CD1c-positive myeloid dendritic cell (primary cell): ENCODE measurements around the gene SLC22A17.

Source experiments
- DNase-seq: peaks from one replicate; pipeline ENCODE4 v3.0.0-alpha.2; 2016; ENCODE audit errors: extremely low spot score

The SLC22A17 gene

DNA sequence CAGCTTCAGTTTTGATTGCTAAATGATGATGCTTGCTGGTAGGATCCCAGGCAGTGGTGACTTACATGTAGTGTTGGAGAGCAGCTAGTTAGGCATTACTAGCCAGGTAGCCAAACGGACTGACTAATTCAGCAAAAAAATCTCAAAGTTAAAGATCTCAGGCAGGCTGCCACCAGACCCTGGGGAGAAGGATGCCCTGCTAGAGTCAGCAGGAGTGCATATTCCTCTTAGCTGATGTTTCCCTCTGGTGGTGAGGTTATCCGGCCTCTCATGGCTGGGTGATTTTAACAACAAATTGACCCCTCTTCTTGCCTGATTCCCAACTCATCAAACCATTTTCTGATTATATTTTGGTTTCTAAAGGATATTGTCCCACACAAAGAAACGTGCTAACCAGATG is 9.5 kb upstream of the SLC22A17 start:
- no peak for DNase-seq

- DNase-seq: no peak
Observed at GRCh38 chr14:23361763-23362162, 9.1 kb upstream of the SLC22A17 start.

DNA sequence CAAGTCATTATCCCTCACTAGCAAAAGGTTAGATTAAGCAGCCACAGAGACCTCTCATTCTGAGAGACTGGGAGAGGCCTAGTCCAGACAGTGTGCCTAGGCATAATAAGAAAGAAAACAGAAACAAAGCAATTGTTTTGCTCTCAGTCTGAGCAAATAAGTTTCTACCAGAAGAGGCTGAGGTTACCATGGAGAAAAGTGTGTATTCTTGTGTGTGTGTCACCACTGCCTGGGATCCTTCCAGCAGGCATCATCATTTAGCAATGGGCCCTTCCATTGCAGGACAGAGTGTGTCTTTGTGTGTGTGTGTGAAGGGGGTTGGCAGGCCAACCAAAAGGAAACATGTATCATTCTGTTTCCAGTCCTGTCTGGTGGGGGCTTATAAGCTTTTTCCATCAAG is 8.6 kb upstream of the SLC22A17 start:
- DNase-seq: no peak

DNA sequence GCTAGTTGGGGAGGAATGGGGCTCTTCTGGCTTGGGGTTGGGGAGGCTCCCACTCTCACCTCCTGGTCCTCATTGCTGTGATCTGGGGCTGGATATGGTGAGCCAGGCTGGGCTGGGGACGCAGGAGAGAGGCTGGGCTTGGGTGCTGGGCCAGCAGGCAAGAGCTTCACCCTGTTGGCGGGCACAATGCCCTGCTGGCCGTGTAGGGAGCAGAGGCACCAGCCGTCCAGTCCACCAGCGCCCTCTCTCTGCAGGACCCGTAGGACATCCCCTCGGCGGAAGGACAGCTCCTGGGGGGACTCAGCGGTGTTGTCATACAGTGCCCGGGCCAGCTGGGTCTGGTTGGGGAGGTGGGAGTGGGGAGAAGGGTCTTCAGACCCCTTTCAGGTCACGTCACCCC is 7.8 kb upstream of the SLC22A17 start:
- DNase-seq: no peak

DNA sequence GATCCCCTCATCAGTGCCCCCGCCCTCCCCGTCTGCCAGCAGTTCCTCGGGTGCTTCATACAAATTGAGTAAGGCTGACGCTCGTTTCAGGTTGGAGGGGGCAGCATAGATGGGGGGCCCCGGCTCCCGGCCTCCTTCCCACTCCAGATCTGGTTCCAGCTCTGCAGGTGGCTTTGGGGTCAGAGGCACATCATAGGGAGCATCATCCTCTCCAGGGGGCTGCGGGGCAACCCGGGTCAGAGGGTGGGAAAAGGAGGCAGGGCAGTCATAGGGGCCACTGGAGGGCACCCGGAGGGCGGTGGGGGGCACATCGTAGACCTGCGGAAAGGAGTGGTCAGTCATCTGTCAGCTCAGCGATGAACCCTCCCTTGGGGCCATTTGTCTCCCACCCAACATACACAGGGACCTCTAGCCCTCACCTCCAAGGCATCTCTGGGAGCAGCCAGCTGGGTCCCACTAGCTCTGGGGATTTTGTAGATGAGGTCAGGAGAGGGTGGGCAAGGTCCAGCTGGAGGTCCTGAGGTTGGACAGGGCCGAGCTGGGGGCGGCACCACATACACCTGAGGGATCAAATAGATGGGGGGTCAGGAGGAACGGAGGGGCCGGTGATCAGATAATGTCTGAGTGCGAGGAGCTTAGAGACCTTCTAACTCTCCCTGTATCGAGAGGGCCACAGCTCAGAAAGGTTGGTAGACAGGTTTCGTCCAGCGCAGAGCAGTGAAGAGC is 7.2 kb upstream of the SLC22A17 start:
- no peak for DNase-seq

- DNase-seq: no peak
Observed at GRCh38 chr14:23359167-23359626, 6.5 kb upstream of the SLC22A17 start.

GRCh38 chr14:23358553-23359166 is 6.0 kb upstream of the SLC22A17 start:
- no peak for DNase-seq

- DNase-seq: no peak
Observed at GRCh38 chr14:23358042-23358441, 5.4 kb upstream of the SLC22A17 start.

GRCh38 chr14:23357261-23357660 is 4.6 kb upstream of the SLC22A17 start:
- DNase-seq: no peak

DNA sequence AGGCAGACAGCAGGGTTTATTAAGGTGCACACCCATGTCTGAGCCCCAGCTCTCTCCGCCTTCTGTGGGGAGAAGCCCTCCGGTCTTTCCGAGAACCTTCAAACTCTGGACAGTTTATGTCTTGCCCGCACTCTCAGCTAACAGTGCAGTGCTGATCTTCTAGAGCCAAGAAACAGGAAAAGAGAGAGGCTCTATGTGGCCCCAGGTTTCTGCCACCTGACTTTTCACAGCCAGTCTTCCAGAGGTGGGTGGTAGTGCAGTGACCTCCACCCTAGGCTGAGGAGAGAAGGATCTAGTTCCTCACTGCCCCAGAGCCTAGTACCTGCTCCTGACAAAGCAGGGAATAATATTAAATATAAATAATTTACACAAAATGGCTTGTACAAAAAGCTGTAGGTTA is 4.0 kb upstream of the SLC22A17 start:
- no peak for DNase-seq

DNA sequence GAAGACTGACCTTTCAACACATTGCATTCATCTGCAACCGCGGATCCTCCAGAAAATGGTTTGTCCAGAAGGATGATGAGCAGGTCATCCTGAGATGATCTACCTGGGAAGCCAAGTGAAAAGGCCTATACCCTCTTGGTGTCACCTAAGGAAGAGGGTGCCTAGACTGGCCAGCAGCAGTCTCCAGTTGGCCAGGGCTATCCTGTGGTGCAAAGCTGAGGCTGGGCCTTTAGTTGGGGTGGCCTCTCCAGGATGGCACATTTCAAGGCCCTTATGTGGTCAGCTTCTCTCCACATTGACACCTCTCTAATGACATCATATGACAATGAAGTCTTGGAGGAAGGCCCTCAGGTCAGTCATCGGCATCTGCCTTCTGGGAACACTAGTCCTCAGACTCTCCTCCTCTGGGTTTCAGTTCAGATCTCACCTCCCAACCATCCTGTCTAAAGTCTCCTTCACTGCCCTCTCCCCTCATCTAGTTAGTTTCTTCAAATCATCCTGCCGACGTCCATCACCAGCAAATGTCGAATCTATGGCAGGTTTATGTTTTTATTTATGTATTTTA is 3.3 kb upstream of the SLC22A17 start:
- no peak for DNase-seq

- no peak for DNase-seq
Observed at GRCh38 chr14:23354990-23355389, 2.3 kb upstream of the SLC22A17 start.

- DNase-seq: no peak
Observed at GRCh38 chr14:23353433-23353780, 720 bp upstream of the SLC22A17 start.

GRCh38 chr14:23351681-23352505 is 794 bp downstream of the SLC22A17 start:
- no peak for DNase-seq

DNA sequence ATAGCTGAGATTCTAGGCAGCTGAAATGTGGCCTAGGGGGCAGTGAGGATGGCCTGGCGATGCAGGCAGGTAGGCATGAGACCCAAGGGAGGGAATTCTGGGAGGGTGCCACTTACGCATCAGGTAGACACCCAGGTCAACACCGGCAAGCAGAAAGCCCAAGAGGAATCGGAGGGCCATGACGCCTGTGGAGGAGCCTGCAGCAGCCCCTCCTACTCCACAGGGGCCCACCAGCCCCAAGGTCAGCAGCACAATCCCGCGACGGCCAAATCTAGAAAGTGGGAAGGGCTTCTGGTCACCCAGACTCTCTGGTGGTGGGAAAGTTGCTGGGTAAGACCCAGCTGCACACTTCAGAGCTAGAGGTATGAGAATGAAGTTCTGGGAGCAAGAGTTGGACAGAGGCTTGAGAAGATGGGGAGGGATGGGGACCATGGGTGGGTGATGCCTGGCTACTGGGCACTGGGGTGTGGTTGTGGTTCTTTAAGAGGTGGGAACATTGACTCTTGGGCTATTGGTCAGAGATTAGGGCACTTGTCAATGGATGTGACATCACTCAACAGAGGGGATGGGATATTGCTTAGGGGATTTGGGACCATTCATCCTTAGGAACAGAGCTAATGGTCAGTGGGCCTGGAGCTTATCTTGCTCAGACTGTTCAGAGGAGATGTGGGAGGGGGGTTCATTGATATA is 3.4 kb downstream of the SLC22A17 start:
- DNase-seq: no peak

DNA sequence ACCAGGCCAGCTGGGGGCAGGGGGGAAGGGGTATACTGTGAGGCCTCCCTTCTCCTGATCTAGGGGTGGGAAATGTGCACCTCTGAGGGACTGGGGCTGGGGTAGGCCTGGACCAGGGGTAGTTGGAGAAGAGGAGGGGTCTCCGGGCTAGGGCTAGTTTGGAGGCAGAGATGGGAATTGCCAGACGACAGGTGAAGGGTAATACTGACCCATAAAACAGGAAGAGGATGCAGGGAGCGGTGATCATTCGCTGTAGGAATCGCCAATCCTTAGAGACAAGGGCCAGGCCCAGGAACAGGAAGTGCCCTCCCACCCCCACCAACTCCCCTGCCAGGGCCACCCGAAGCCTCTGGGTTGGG is 4.4 kb downstream of the SLC22A17 start:
- no peak for DNase-seq

- DNase-seq: no peak
Observed at GRCh38 chr14:23347406-23348296, 5.0 kb downstream of the SLC22A17 start.

GRCh38 chr14:23346693-23347405 is 5.8 kb downstream of the SLC22A17 start:
- DNase-seq: no peak

DNA sequence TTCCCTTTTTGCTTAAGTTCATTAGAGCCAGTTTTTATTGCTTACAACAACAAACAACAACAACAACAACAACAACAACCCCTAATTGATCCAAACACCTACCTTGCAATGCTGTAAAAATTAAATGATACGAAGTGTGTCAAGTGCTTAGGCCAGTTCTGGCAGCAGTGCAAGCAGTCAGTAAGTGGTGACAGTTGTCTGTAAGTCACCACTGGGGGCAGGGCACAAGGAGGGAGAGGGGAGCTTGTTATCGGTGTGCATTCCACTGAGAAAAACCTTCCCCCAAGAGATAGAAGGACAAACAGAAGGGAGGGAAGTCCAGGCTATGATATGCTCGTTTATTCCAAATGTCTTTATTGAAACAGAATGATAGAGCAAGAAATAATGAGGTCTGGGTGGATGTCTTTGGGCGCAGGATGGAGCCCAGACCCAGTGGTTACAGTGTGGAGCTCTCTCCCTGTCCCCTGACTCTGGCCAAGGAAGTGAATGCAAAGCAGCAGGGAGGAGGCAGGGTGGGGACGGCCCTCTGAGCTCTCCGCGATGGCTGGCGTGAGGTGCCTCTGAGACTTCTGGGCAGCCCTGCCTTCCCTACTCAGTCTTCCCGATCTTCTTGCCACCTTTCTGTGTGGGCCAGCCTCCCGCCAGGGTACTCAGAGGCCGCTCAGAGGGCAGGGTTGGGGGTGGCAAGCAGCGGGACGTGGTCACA is 6.5 kb downstream of the SLC22A17 start:
- DNase-seq: no peak

- DNase-seq: no peak
Observed at GRCh38 chr14:23344481-23344880, 8.2 kb downstream of the SLC22A17 start.
